B cell (primary cell): ENCODE measurements around the gene GRHPR.

ENCODE experiments used
- CTCF ChIP-seq: fragments of 200-600 bp; IDR thresholded peaks from one replicate; pipeline ENCODE4 v1.8.0; 2022; ENCODE audit warnings: antibody characterized with exemption, mild to moderate bottlenecking
- EZH2 ChIP-seq: IDR thresholded peaks from 2 replicates; pipeline ENCODE4 v1.6.1; 2012; ENCODE audit warnings: borderline replicate concordance, low read depth, mild to moderate bottlenecking, moderate library complexity, low read length; ENCODE audit not compliant: insufficient read depth, poor library complexity, severe bottlenecking

DNA sequence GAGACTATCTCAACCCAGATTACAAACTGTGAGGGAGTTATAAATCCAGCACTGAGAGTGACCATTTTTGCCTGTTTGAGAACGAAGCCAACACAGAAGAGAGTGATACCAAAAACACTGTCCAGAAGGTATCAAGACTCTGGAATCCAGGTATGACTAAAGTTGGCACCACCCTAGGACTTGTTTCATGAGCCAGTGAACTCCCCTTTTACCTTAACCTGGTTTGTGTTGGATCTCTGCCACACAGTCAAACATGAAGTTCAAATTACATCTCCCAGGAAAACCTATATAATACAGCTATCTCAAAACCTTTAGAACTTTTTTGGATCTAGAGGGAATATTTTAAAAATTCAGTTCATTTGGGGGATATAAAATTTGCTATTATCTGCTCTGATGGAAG lies 31.3 kb downstream of the GRHPR start:
- TF ChIP-seq CTCF (no peak), EZH2 (no peak)
